Transverse colon (tissue), 4 donors: ENCODE data around the gene RHCG.

Experiments used
- CTCF ChIP-seq, 5 experiments: fragments of 200-600 bp in 3 of 5; fragments of 450-650 bp in 2 of 5; sonication (generic) in 3 of 5; IDR thresholded peaks; 1 replicate in 2 of 5; 2 replicates in 3 of 5; pipeline ENCODE4 v1.5.1; 2016 to 2017; ENCODE audit warnings: antibody characterized with exemption in 5 of 5, inconsistent platforms in 3 of 5, mild to moderate bottlenecking in 2 of 5, moderate library complexity in 1 of 5
- EP300 ChIP-seq: sonication (generic); formaldehyde crosslinking; IDR thresholded peaks from one replicate; pipeline ENCODE4 v1.6.1; 2017; ENCODE audit warnings: antibody characterized with exemption, low read depth
- POLR2A ChIP-seq: fragments of 450-650 bp; IDR thresholded peaks from one replicate; pipeline ENCODE4 v1.6.1; 2016; ENCODE audit warnings: antibody characterized with exemption, mild to moderate bottlenecking, moderate library complexity
- POLR2AphosphoS5 ChIP-seq, 3 donors: sonication (generic); formaldehyde crosslinking; IDR thresholded peaks; one replicate each; pipeline ENCODE4 v1.6.1; 2016; ENCODE audit warnings: antibody characterized with exemption in 3 of 3

DNA sequence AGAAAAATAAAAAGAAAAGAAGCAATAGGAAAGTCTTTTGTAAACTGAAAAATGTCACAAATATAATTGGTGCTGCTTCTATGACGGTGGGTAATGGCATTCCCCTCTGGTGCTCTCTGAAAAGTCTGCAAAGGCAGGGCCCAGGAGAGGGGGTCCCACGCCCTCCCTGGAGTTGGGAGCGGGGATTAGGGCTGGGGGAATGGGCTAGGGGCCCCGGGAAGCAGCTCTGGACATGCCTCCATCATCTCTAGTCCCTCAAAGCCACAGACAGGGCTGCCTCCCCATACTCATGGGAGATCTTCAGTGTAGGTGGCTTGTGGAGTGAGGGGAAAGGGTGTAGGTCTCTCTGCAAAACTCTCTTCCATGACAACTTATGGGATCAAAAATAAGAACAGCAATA lies 7.8 kb upstream of the RHCG start:
- TF ChIP-seq EP300: no peak
- TF ChIP-seq CTCF (IDR thresholded peaks at IDR 0.05): no peak
- no peak for TF ChIP-seq POLR2A
- no peak for TF ChIP-seq POLR2AphosphoS5 (IDR thresholded peaks at IDR 0.05)
